Pancreas (tissue), 10 donors: ENCODE data around the gene IRAK2. TPM values are rescaled to one million over a fixed set of nuclear protein-coding genes. Genes with fewer than 3 reads are reported as not detected.

Experiments
- ATAC-seq, 4 donors: fragments of 200-7000 bp; cut with Tn5 transposase; one replicate each; pipeline versions ENCODE4 v1.8.0 to v1.9.1; 2020; ENCODE audit warnings: mild to moderate bottlenecking in 4 of 4, moderate library complexity in 4 of 4
- DNase-seq, 6 donors: peaks; one replicate each; pipeline ENCODE4 v3.0.0-alpha.2; 2020
- FAIRE-seq: peaks from 2 replicates; lab custom pipeline; 2012; peaks lifted over from hg19 to GRCh38; lab: Jason Lieb, UNC
- H3K27ac ChIP-seq, 4 donors: fragments of 200-600 bp; sonication (generic); 1 replicate in 3 of 4; 2 replicates in 1 of 4; pipeline versions ENCODE4 v1.5.0 to v1.8.0; 2020
- H3K27me3 ChIP-seq, 4 donors: fragments of 200-600 bp; one replicate each; pipeline ENCODE4 v1.8.0; 2021
- H3K36me3 ChIP-seq, 3 donors: fragments of 200-600 bp; sonication (generic) in 1 of 3; one replicate each; pipeline versions ENCODE4 v1.5.0 to v1.8.0; 2020 to 2021
- H3K4me1 ChIP-seq, 3 donors: fragments of 200-600 bp; one replicate each; pipeline ENCODE4 v1.8.0; 2021
- H3K4me3 ChIP-seq, 4 donors: fragments of 200-600 bp; sonication (generic) in 2 of 4; one replicate each; pipeline versions ENCODE4 v1.5.0 to v1.8.0; 2020 to 2021
- H3K9me3 ChIP-seq, 4 donors: fragments of 200-600 bp; one replicate each; pipeline ENCODE4 v1.8.0; 2021
- CTCF ChIP-seq, 4 donors: fragments of 200-600 bp; sonication (generic) in 3 of 4; IDR thresholded peaks; one replicate each; pipeline versions ENCODE4 v1.5.0 to v1.8.0; 2021; ENCODE audit warnings: antibody characterized with exemption in 4 of 4
- WGBS, 2 donors: extraction: QIAGEN DNeasy Blood & Tissue Kit; methylation state at CpG; one replicate each; pipeline ENCODE4 v1.1.7; 2013; 5-methylcytosine and 5-hydroxymethylcytosine counted together
- intact Hi-C, 3 donors: fragments of 100-400 bp; cut with DNase I; formaldehyde crosslinking; loops; one replicate each; pipeline versions ENCODE4 v1.11.1 to v1.14.2; 2022
- polyA plus RNA-seq, 2 donors: library from polyadenylated mRNA; stranded (reverse); fragments of 200-250 nt; gene quantifications; one replicate each; pipeline ENCODE4 v1.2.3, GENCODE V29; 2013
- total RNA-seq, 6 donors: library from RNA; stranded (reverse); fragmentation: NEBNext Ultra II Directional in 4 of 6; extraction: Animal tissue kit (Norgen Biotek cat#: 25700) in 4 of 6; gene quantifications; one replicate each; pipeline versions ENCODE4 v1.2.1 to v1.2.4, GENCODE V29; 2021 to 2023
- donor health status: healthy with polysubstance abuse.
- donor health status: DM: no; HTN: no; CAD: no; lungs with moderate emphysema.
- donor health status: DM: no; HTN: no; CAD: no.
- donor health status: control.
- donor health status: control.
- donor health status: Bipolar disorder and iron deficiency.
- donor health status: DM: yes; HTN: yes; CAD: no.
- donor health status: DM: no; HTN: no; CAD: no.
- donor health status: DM: no; HTN: no; CAD: no.
- donor health status: DM: yes; HTN: yes; CAD: no.

IRAK2 gene, protein sequence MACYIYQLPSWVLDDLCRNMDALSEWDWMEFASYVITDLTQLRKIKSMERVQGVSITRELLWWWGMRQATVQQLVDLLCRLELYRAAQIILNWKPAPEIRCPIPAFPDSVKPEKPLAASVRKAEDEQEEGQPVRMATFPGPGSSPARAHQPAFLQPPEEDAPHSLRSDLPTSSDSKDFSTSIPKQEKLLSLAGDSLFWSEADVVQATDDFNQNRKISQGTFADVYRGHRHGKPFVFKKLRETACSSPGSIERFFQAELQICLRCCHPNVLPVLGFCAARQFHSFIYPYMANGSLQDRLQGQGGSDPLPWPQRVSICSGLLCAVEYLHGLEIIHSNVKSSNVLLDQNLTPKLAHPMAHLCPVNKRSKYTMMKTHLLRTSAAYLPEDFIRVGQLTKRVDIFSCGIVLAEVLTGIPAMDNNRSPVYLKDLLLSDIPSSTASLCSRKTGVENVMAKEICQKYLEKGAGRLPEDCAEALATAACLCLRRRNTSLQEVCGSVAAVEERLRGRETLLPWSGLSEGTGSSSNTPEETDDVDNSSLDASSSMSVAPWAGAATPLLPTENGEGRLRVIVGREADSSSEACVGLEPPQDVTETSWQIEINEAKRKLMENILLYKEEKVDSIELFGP
- total RNA-seq = 1 to 10 TPM in 3 of 6 donors, under 1 TPM in 3; 0.74 to 5.4 (median 1.1) TPM
- 1 to 10 TPM; 1.2 to 1.3 TPM for polyA plus RNA-seq

DNA sequence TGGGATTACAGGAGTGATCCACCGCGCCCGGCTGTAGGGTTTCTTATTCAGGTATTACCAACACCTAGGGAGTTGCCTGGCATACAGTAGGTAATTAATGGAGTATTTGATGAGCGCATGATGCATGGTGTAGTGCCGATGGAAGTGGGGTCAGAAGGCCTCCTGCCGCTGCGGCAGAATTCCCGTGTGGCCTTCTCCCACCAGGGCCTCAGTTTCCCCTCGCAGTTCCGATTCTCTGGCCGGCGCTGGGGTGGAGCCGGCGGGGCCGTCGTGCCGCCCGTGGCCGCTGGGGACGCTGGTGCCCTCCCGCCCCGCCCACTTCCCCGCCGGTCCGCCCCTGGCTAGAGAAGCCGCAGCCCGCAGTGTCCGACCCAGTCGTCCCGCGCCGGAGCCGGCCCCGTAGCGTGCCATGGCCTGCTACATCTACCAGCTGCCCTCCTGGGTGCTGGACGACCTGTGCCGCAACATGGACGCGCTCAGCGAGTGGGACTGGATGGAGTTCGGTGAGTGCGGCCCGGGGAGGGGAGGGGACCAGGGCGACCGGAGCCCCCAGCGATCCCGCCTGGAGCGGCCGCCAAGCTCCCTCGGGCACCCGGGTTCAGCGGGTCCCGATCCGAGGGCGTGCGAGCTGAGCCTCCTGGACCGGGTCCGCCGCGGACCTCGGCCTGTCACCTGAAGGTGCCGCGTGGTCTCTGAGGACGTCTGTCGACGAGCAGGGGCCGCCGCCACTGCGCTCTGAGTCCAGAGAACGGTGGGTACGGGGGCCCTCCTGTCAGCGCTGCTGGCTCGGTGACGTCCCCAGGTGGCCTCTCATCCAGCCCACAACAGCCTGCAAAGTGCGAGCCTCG is at the start of gene IRAK2:
TSS of gene IRAK2 (plus strand) at position 374 of the 848 bp plus-strand sequence. CDS start at position 410, 36 bp downstream.
- Histone ChIP-seq H3K36me3 (no peaks in the 10 kb centered on the region), H3K4me3 (peak within 1 kb of the TSS; percentile 70 to 98 (median 80)), H3K27me3 (no peaks in the 10 kb centered on the region), H3K9me3 (no peaks in the 10 kb centered on the region), H3K4me1 (peaks cover 0 to 3% (median 0%) of the 10 kb centered on the region in 3 donors), H3K27ac (peak within 1 kb of the TSS in 3 of 4 donors; percentile 46 to 51 (median 50))
- TF ChIP-seq CTCF (IDR thresholded peaks at IDR 0.05) = peak; percentile 92 to 98 (median 97)
- ATAC-seq (peak; percentile 96 to 98 (median 97)), DNase-seq (peak; percentile 65 to 91 (median 76)), FAIRE-seq (no peak)
- 2 to 3% methylated on average over 49 to 76 of the region's 76 CpGs for WGBS, 2 donors
- intact Hi-C loops = no loop called here

- FAIRE-seq = peak; percentile 71
- WGBS, 2 donors = 1% methylated on average over 48 to 52 of the region's 54 CpGs
- Histone ChIP-seq H3K4me1 (peaks cover 0 to 11% (median 0%) of the 10 kb centered on the region in 3 donors), H3K9me3 (no peaks in the 10 kb centered on the region), H3K27me3 (peaks cover 0 to 3% (median 0%) of the 10 kb centered on the region in 4 donors), H3K4me3 (peak within 1 kb of the TSS; percentile 65 to 92 (median 76)), H3K27ac (peak within 1 kb of the TSS; percentile 17 to 58 (median 52)), H3K36me3 (no peaks in the 10 kb centered on the region)
- peak; percentile 99 to 100 (median 100) for ATAC-seq
- intact Hi-C loops = no loop called here
- DNase-seq = peak; percentile 91 to 97 (median 93)
- TF ChIP-seq CTCF (IDR thresholded peaks at IDR 0.05) = no peak
Observed at GRCh38 chr3:10115326-10116137, 49.2 kb upstream of the IRAK2 start, which contains the start of gene BRK1. Gene BRK1, plus strand, starts transcription at chr3:10115675. Its CDS starts 27 bp downstream, at chr3:10115702.

- 0 to 1% methylated on average over 10 of the region's 10 CpGs for WGBS, 2 donors
- H3K36me3 ChIP-seq = no peaks in the 10 kb centered on the region
- no peaks in the 10 kb centered on the region for H3K9me3 ChIP-seq
- H3K27ac ChIP-seq = peak overlapping the region in 2 of 4 donors; percentile 30 to 58
- peak; percentile 3 to 29 (median 12) for ATAC-seq
- no peak for DNase-seq
- H3K27me3 ChIP-seq = peaks cover 0 to 3% (median 0%) of the 10 kb centered on the region in 4 donors
- peak overlapping the region; percentile 65 to 92 (median 76) for H3K4me3 ChIP-seq
- no peak for FAIRE-seq
- no peak for TF ChIP-seq CTCF (IDR thresholded peaks at IDR 0.05)
- H3K4me1 ChIP-seq = peaks cover 0 to 11% (median 0%) of the 10 kb centered on the region in 3 donors
- intact Hi-C loops = no loop called here
Observed at GRCh38 chr3:10116138-10116460, 48.6 kb upstream of the IRAK2 start.

DNA sequence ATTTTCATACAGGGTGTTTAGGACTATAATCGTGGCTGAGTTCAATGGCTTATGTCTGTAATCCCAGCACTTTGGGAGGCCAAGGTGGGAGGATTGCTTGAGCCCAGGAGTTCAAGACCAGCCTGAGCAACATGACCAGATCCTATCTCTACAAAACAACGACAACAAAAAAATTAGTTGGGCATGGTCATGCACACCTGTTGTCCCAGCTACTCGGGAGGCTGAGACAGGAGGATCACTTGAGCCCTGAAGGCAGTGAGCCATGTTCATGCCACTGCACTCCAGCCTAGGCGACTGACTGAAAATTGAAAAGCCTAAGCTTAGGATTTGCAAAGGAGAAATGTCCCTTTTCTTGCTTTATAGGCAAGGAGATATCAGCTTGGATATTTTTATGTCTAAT is 47.8 kb upstream of the IRAK2 start:
- Histone ChIP-seq H3K27me3 (no peaks in the 10 kb centered on the region), H3K4me1 (peaks cover 0 to 11% (median 0%) of the 10 kb centered on the region in 3 donors), H3K36me3 (no peaks in the 10 kb centered on the region), H3K9me3 (no peaks in the 10 kb centered on the region), H3K27ac (no peak overlapping the region), H3K4me3 (peak overlapping the region in 1 of 4 donors; percentile 81)
- DNase-seq (no peak), ATAC-seq (no peak), FAIRE-seq (no peak)
- no peak for TF ChIP-seq CTCF (IDR thresholded peaks at IDR 0.05)
- intact Hi-C loops = no loop called here
- WGBS, 2 donors = 85 to 88% methylated on average over 4 of the region's 4 CpGs
